NB4 (cell line): Measurements from ENCODE around the gene KRTAP20-3.

Source experiments
- DNase-seq: peaks from one replicate; pipeline ENCODE4 v3.0.0; 2010; ENCODE audit warnings: low read depth
- H3K4me3 ChIP-seq: one replicate; pipeline ENCODE4 v1.5.1; 2011; ENCODE audit warnings: mild to moderate bottlenecking, low read depth, low read length, moderate library complexity
- MAX ChIP-seq: IDR thresholded peaks from 2 replicates; pipeline ENCODE4 v1.6.1; 2011; ENCODE audit warnings: low read depth, low read length
- MYC ChIP-seq: IDR thresholded peaks from 2 replicates; pipeline ENCODE4 v1.6.1; 2011; ENCODE audit warnings: low read depth, low read length
- POLR2A ChIP-seq: IDR thresholded peaks from 2 replicates; pipeline ENCODE4 v1.6.1; 2011; ENCODE audit warnings: mild to moderate bottlenecking; ENCODE audit not compliant: insufficient read length; ENCODE audit errors: extremely low read depth
- TF ChIP-seq, protein P1 (sequence below): IDR thresholded peaks from one replicate; pipeline ENCODE4 v1.5.1; 2012; ENCODE audit warnings: low read depth, low read length

The KRTAP20-3 gene

GRCh38 chr21:30672985-30673650 is 30.5 kb downstream of the KRTAP20-3 start:
- DNase-seq: no peak
- H3K4me3 ChIP-seq: no peak overlapping the region
- TF ChIP-seq MAX (no peak), MYC (no peak), POLR2A (no peak)
- TF ChIP-seq, protein P1, sequence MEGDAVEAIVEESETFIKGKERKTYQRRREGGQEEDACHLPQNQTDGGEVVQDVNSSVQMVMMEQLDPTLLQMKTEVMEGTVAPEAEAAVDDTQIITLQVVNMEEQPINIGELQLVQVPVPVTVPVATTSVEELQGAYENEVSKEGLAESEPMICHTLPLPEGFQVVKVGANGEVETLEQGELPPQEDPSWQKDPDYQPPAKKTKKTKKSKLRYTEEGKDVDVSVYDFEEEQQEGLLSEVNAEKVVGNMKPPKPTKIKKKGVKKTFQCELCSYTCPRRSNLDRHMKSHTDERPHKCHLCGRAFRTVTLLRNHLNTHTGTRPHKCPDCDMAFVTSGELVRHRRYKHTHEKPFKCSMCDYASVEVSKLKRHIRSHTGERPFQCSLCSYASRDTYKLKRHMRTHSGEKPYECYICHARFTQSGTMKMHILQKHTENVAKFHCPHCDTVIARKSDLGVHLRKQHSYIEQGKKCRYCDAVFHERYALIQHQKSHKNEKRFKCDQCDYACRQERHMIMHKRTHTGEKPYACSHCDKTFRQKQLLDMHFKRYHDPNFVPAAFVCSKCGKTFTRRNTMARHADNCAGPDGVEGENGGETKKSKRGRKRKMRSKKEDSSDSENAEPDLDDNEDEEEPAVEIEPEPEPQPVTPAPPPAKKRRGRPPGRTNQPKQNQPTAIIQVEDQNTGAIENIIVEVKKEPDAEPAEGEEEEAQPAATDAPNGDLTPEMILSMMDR: no peak

DNA sequence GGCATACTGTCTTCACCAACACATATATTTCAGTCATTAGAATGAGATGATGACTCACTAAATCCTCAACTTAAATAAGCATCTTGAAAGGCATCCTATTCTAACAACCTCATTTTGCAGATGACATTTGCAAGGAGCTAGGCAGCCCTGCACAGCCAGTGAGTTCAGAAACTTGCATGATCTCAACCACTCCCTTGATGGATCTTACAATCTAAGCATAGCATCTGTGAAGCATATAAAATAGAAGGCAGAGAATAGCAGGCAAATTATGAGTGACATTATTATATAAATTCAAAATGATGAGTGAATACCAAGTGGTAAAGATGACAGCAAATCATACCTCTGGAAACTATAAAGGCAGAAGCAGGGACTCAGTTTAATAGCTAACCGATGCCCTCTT is 31.6 kb downstream of the KRTAP20-3 start:
- TF ChIP-seq, protein P1: no peak
- TF ChIP-seq MYC: no peak

GRCh38 chr21:30676737-30677136 is 34.1 kb downstream of the KRTAP20-3 start:
- no peak for TF ChIP-seq MAX
- TF ChIP-seq MYC: no peak
- TF ChIP-seq, protein P1: no peak
- TF ChIP-seq POLR2A: no peak
- no peak for DNase-seq
- H3K4me3 ChIP-seq: no peak overlapping the region

More for the DNA sequence above, 31.6 kb downstream of the KRTAP20-3 start:
- DNase-seq: no peak
- no peak overlapping the region for H3K4me3 ChIP-seq

- TF ChIP-seq MAX: no peak
- TF ChIP-seq, protein P1: no peak
- no peak for TF ChIP-seq MYC
- TF ChIP-seq POLR2A: no peak
- H3K4me3 ChIP-seq: no peak overlapping the region
- DNase-seq: no peak
These were observed 37.9 kb downstream of the KRTAP20-3 start for GRCh38 chr21:30680586-30680985.

- no peak for DNase-seq
- no peak for TF ChIP-seq POLR2A
- no peak for TF ChIP-seq MAX
- TF ChIP-seq MYC: no peak
- TF ChIP-seq, protein P1: no peak
- no peak overlapping the region for H3K4me3 ChIP-seq
These were observed 41.8 kb downstream of the KRTAP20-3 start for GRCh38 chr21:30684506-30684905.

DNA sequence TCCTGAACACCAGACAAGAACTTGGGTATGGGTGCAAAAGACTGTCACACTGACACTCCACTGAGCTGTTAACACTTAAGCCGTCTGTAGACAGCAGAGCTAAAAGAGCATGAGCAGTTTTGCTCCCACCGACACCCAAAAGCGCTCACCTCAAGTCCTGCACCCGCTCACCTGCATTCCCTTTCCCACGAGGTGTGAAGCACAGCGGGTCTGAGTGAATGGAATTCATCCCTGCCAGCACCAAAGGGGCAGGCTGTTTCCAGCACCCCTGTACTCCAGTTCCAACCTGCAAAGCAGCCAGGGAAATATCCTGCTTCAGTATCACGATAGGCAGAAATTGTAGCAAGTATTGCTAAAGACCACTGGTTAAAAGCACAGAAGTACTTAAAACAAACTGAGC is 47.2 kb downstream of the KRTAP20-3 start:
- no peak overlapping the region for H3K4me3 ChIP-seq
- TF ChIP-seq, protein P1: no peak
- TF ChIP-seq MYC (no peak), POLR2A (no peak), MAX (no peak)
- DNase-seq: no peak
